Vagina (tissue), 2 donors: ENCODE results near the gene FUT6. TPM values are rescaled to one million over a fixed set of nuclear protein-coding genes. Genes with fewer than 3 reads are reported as not detected.

Source experiments
- DNase-seq, 2 donors: peaks; one replicate each; pipeline ENCODE4 v3.0.0-alpha.2; 2017; ENCODE audit errors: extremely low spot score in 2 of 2
- H3K27ac ChIP-seq: fragments of 200-600 bp; sonication (generic); one replicate; pipeline ENCODE4 v1.5.1; 2019
- H3K27me3 ChIP-seq: fragments of 200-600 bp; sonication (generic); one replicate; pipeline ENCODE4 v1.5.1; 2019
- H3K36me3 ChIP-seq, 2 donors: fragments of 200-600 bp; sonication (generic); one replicate each; pipeline ENCODE4 v1.5.1; 2017 to 2019
- H3K4me1 ChIP-seq: fragments of 200-600 bp; sonication (generic); one replicate; pipeline ENCODE4 v1.5.1; 2019
- H3K4me3 ChIP-seq, 2 donors: fragments of 200-600 bp; sonication (generic); 1 replicate in 1 of 2; 2 replicates in 1 of 2; pipeline ENCODE4 v1.5.1; 2016 to 2019
- H3K9me3 ChIP-seq: fragments of 200-600 bp; sonication (generic); one replicate; pipeline ENCODE4 v1.5.1; 2019
- POLR2A ChIP-seq, 2 donors: fragments of 450-650 bp; IDR thresholded peaks; one replicate each; pipeline ENCODE4 v1.6.1; 2017; ENCODE audit warnings: antibody characterized with exemption in 2 of 2, mild to moderate bottlenecking in 2 of 2, moderate library complexity in 2 of 2
- POLR2AphosphoS5 ChIP-seq, 2 donors: sonication (generic); formaldehyde crosslinking; IDR thresholded peaks; one replicate each; pipeline ENCODE4 v1.9.0; 2017; ENCODE audit warnings: antibody characterized with exemption in 2 of 2, mild to moderate bottlenecking in 2 of 2, low read depth in 1 of 2; ENCODE audit not compliant: insufficient read depth in 1 of 2
- intact Hi-C: fragments of 100-400 bp; cut with DNase I; formaldehyde crosslinking; loops from one replicate; pipeline ENCODE4 v1.15.1; 2023
- total RNA-seq: library from RNA; depleted of rRNA; stranded (reverse); fragments of >200 nt; gene quantifications from one replicate; pipeline ENCODE4 v1.2.3, GENCODE V29; 2016
- TF ChIP-seq, protein P1 (sequence below), 3 experiments: fragments of 450-650 bp in 2 of 3; fragments of 200-600 bp in 1 of 3; sonication (generic) in 1 of 3; IDR thresholded peaks; one replicate each; pipeline ENCODE4 v1.5.1; 2017 to 2019; ENCODE audit warnings: antibody characterized with exemption in 3 of 3, mild to moderate bottlenecking in 2 of 3, moderate library complexity in 2 of 3

FUT6 gene
- total RNA-seq, 1 donor from 2014 or later: 36.8 TPM

DNA sequence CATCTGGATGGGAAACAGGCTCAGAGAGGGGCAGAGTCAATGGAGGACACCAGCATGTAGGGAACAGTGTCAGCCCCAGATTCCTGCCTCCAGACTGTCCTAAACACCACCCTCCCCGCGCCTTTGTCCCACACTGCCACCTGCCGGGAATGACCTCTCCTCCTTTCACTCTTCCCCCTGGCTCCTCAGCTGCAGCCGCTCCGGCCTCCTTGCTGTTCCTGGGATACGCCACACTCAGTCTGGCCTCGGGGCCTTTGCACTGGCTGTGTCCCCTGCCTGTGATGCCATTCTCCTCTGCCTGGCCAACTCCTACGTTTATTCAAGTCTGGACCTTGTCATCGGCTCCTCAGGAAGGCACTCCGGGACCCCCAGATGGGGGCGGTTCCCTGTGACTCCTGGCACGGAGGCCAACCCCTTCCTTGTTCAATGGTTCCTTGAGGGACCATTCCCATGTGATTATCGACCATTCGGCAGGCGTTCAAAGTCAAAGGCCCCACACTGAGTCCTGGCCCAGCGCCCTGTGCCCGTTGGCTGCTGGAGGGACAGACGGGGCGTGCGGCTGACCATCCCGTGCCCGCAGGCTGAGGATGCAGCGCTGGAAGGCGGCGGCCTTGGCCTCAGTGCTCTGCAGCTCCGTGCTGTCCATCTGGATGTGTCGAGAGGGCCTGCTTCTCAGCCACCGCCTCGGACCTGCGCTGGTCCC lies 15.8 kb downstream of the FUT6 start:
- intact Hi-C loops: no loop called here
- no peaks in the 10 kb centered on the region for H3K36me3 ChIP-seq
- TF ChIP-seq POLR2A (IDR thresholded peaks at IDR 0.05): no peak
- TF ChIP-seq, protein P1, sequence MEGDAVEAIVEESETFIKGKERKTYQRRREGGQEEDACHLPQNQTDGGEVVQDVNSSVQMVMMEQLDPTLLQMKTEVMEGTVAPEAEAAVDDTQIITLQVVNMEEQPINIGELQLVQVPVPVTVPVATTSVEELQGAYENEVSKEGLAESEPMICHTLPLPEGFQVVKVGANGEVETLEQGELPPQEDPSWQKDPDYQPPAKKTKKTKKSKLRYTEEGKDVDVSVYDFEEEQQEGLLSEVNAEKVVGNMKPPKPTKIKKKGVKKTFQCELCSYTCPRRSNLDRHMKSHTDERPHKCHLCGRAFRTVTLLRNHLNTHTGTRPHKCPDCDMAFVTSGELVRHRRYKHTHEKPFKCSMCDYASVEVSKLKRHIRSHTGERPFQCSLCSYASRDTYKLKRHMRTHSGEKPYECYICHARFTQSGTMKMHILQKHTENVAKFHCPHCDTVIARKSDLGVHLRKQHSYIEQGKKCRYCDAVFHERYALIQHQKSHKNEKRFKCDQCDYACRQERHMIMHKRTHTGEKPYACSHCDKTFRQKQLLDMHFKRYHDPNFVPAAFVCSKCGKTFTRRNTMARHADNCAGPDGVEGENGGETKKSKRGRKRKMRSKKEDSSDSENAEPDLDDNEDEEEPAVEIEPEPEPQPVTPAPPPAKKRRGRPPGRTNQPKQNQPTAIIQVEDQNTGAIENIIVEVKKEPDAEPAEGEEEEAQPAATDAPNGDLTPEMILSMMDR (IDR thresholded peaks at IDR 0.05): no peak
- no peak for TF ChIP-seq POLR2AphosphoS5 (IDR thresholded peaks at IDR 0.05; ENCODE audit: insufficient read depth in 1 of 2, low read depth in 1 of 2)
- H3K9me3 ChIP-seq: no peaks in the 10 kb centered on the region
- H3K4me3 ChIP-seq: no peak overlapping the region
- DNase-seq: no peak
- H3K27me3 ChIP-seq: no peaks in the 10 kb centered on the region
- peaks cover 7% of the 10 kb centered on the region for H3K4me1 ChIP-seq
- no peak overlapping the region for H3K27ac ChIP-seq

DNA sequence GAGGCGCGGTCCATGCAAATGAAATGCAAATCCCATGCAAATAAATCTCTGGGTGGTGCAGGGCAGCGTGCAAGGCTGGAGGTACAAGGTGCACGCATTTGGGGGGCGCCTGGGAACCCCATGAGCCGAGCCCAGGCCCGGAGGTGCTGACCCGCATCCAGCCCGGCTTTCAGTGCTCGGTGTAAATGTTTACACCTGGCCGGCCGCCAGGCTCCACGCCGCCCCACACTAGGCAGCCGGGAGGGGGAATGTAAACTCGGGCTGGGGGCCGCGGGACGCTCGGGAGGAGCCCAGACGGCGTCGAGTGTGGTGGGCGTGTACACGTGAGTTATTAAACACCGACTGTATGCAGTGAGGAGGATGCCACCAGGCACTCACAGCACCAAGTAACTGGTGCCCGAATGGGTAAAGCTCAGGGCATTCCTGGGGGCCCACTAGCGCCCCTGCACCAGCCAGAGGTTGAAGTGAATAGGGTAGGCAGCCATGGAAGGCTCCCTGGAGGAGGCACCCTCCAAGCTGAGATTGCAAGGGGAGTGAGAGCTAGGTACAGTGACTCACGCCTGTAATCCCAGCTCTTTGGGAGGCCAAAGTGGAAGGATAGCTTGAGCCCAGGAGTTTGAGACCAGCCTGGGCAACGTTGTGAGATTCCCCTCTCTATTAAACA lies 17.2 kb downstream of the FUT6 start:
- Histone ChIP-seq H3K27me3 (no peaks in the 10 kb centered on the region), H3K4me1 (no peaks in the 10 kb centered on the region), H3K4me3 (no peak overlapping the region), H3K36me3 (no peaks in the 10 kb centered on the region), H3K9me3 (no peaks in the 10 kb centered on the region), H3K27ac (no peak overlapping the region)
- TF ChIP-seq POLR2A (IDR thresholded peaks at IDR 0.05) (no peak), POLR2AphosphoS5 (IDR thresholded peaks at IDR 0.05; ENCODE audit: insufficient read depth in 1 of 2, low read depth in 1 of 2) (no peak)
- TF ChIP-seq, protein P1 (IDR thresholded peaks at IDR 0.05): no peak
- intact Hi-C loops: no loop called here
- DNase-seq: no peak

DNA sequence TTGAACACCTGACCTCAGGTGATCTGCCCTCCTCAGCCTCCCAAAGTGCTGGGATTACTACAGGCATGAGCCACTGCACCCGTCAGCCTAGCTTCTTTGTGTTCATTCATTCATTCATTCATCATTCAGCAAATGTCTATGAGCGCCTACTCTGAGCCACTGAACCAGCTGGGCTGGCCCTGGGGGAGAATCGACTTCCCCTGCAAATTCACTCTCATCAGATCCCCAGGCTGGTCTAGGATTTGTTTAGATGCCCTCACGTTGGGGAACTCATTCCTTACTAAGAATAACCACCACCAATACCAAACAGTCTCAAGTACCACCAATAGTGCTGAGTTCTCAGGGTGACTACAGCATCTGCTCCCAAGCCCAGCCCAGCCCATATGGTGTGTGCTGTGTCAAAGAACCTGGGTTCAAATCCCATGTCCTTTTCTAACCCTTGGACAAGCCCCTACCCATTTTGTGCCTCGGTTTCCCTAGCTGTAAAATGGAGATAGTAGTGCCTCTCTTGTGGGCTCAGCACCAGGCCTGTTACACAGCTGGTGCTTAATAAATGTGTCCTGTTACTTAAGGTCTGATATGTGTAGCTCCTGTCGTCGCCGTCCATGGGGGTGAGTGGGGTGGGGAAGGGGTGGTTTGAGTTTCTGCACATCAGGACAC lies 17.9 kb downstream of the FUT6 start:
- Histone ChIP-seq H3K27ac (no peak overlapping the region), H3K36me3 (no peaks in the 10 kb centered on the region), H3K4me3 (no peak overlapping the region), H3K9me3 (no peaks in the 10 kb centered on the region), H3K4me1 (no peaks in the 10 kb centered on the region), H3K27me3 (no peaks in the 10 kb centered on the region)
- no peak for DNase-seq
- TF ChIP-seq POLR2A (IDR thresholded peaks at IDR 0.05) (no peak), POLR2AphosphoS5 (IDR thresholded peaks at IDR 0.05; ENCODE audit: insufficient read depth in 1 of 2, low read depth in 1 of 2) (no peak)
- TF ChIP-seq, protein P1 (IDR thresholded peaks at IDR 0.05): no peak
- intact Hi-C loops: no loop called here

DNA sequence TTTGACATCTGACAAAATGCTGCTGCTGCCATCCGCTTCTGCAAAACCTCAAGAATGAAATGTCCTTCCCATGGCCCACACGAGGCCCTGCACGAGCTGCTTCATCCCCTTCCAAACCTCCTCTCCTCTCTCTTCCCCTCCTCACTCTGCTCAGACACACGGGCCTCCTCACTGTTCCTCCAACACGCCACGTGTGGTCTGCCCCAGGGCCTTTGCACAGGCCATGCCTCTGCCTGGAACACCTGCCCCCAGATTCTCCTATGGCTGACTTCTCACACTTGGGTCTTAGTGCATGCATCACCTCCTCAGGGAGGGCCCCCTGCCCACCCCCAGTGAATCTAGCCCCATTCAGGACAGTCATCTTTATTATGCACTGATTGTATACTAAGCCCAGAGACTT lies 18.7 kb downstream of the FUT6 start:
- intact Hi-C loops: no loop called here
- no peaks in the 10 kb centered on the region for H3K9me3 ChIP-seq
- H3K27ac ChIP-seq: no peak overlapping the region
- H3K27me3 ChIP-seq: no peaks in the 10 kb centered on the region
- TF ChIP-seq, protein P1 (IDR thresholded peaks at IDR 0.05): no peak
- TF ChIP-seq POLR2A (IDR thresholded peaks at IDR 0.05) (no peak), POLR2AphosphoS5 (IDR thresholded peaks at IDR 0.05; ENCODE audit: insufficient read depth in 1 of 2, low read depth in 1 of 2) (no peak)
- no peaks in the 10 kb centered on the region for H3K4me1 ChIP-seq
- no peaks in the 10 kb centered on the region for H3K36me3 ChIP-seq
- H3K4me3 ChIP-seq: no peak overlapping the region
- DNase-seq: no peak
